K562 (cell line): ENCODE measurements around the gene KIF18B. TPM values are rescaled to one million over a fixed set of nuclear protein-coding genes. Genes with fewer than 3 reads are reported as not detected.

Source experiments
- ATAC-seq: fragments of 200-7000 bp; cut with Tn5 transposase; 3 replicates; pipeline ENCODE4 v1.9.1; 2020; ENCODE audit warnings: moderate library complexity
- BruUV-seq: library from RNA; stranded (reverse); fragments of 400-500 nt; replicated peaks from 2 replicates; lab custom pipeline; 2021; lab: Mats Ljungman, UMichigan
- CTCF ChIA-PET: fragments of 300-600 bp; formaldehyde crosslinking; extraction: SDS; loops from one replicate; lab custom pipeline; 2021; ENCODE audit warnings: low intra/inter-chr PET ratio; lab: Yijun Ruan, JAX
- POLR2A ChIA-PET: fragments of 300-600, 350-650 bp; sonication (Branson Sonifier 250); formaldehyde crosslinking; extraction: SDS; loops from one replicate; lab custom pipeline; 2021; ENCODE audit warnings: antibody characterized with exemption, inconsistent platforms; lab: Yijun Ruan, JAX
- DNase-seq, 4 experiments: peaks; one replicate each; pipeline versions ENCODE4 v3.0.0 to v3.0.0-alpha.2; 2011 to 2018; ENCODE audit warnings: low spot score in 3 of 4, mixed read lengths in 3 of 4; ENCODE audit errors: extremely low read depth in 1 of 4
- FAIRE-seq: peaks from 2 replicates; lab custom pipeline; 2011; peaks lifted over from hg19 to GRCh38; lab: Jason Lieb, UNC
- H2AFZ ChIP-seq: 2 replicates; pipeline ENCODE4 v1.6.0; 2011; ENCODE audit warnings: low read depth, low read length, control low read depth, inconsistent platforms
- H3K27ac ChIP-seq: fragments of 200-600 bp; 3 replicates; pipeline ENCODE4 v1.8.0; 2011; ENCODE audit warnings: low read depth, mild to moderate bottlenecking, control low read depth, inconsistent platforms, low read length, moderate library complexity, mixed read lengths; ENCODE audit errors: extremely low read depth
- H3K27me3 ChIP-seq, 2 experiments: fragments of 300-600 bp in 1 of 2; 2 replicates in 1 of 2; 3 replicates in 1 of 2; pipeline versions ENCODE4 v1.6.0 to v1.8.0; 2011; ENCODE audit warnings: inconsistent platforms in 2 of 2, low read length in 2 of 2, mild to moderate bottlenecking in 1 of 2, mixed read lengths in 1 of 2, moderate library complexity in 1 of 2; ENCODE audit not compliant: control insufficient read depth in 2 of 2, insufficient read depth in 2 of 2
- H3K36me3 ChIP-seq: fragments of 300-600 bp; 3 replicates; pipeline ENCODE4 v1.8.0; 2011; ENCODE audit warnings: mild to moderate bottlenecking, low read length, inconsistent platforms; ENCODE audit not compliant: control insufficient read depth, insufficient read depth
- H3K4me1 ChIP-seq, 2 experiments: fragments of 200-600 bp in 1 of 2; replicated peaks in 1 of 2; 2 replicates in 1 of 2; 3 replicates in 1 of 2; pipeline versions ENCODE4 v1.5.1 to v1.8.0; 2011; ENCODE audit warnings: inconsistent platforms in 2 of 2, low read length in 2 of 2, mild to moderate bottlenecking in 1 of 2, mixed read lengths in 1 of 2, moderate library complexity in 1 of 2; ENCODE audit not compliant: control insufficient read depth in 2 of 2, insufficient read depth in 2 of 2
- H3K4me2 ChIP-seq: 2 replicates; pipeline ENCODE4 v1.6.1; 2011; ENCODE audit warnings: low read length, control low read depth, inconsistent platforms, mixed read lengths; ENCODE audit not compliant: insufficient read depth
- H3K4me3 ChIP-seq: fragments of 200-600 bp; sonication (generic), shearing (Covaris generic); 2 replicates; pipeline ENCODE4 v1.5.1; 2016; ENCODE audit warnings: control low read depth, inconsistent platforms
- H3K79me2 ChIP-seq: fragments of 200-600 bp; 3 replicates; pipeline ENCODE4 v1.8.0; 2011; ENCODE audit warnings: low read length, inconsistent platforms; ENCODE audit not compliant: control insufficient read depth, insufficient read depth
- H3K9ac ChIP-seq, 2 experiments: 2 replicates each; pipeline versions ENCODE4 v1.6.0 to v1.6.1; 2011; ENCODE audit warnings: low read depth in 2 of 2, low read length in 2 of 2, control low read depth in 1 of 2, inconsistent platforms in 1 of 2, mild to moderate bottlenecking in 1 of 2, mixed read lengths in 1 of 2; ENCODE audit not compliant: insufficient read depth in 1 of 2
- H3K9me1 ChIP-seq: one replicate; pipeline ENCODE4 v1.6.0; 2011; ENCODE audit warnings: inconsistent platforms, mild to moderate bottlenecking, low read length, moderate library complexity; ENCODE audit not compliant: control insufficient read depth, insufficient read depth
- H3K9me3 ChIP-seq: replicated peaks from 2 replicates; pipeline ENCODE4 v1.5.1; 2011; ENCODE audit warnings: low read depth, low read length, inconsistent platforms; ENCODE audit not compliant: control insufficient read depth, insufficient read depth
- H4K20me1 ChIP-seq: replicated peaks from 2 replicates; pipeline ENCODE4 v1.6.1; 2011; ENCODE audit warnings: low read length, inconsistent platforms, mixed read lengths; ENCODE audit not compliant: control insufficient read depth, insufficient read depth
- CBX5 ChIP-seq: IDR thresholded peaks from 2 replicates; pipeline ENCODE4 v1.6.1; 2014; ENCODE audit warnings: low read depth, borderline replicate concordance
- DACH1 ChIP-seq: fragments of 450-650 bp; IDR thresholded peaks from 2 replicates; pipeline ENCODE4 v1.6.1; 2018; ENCODE audit not compliant: partially characterized antibody
- HBP1 ChIP-seq: fragments of 450-650 bp; formaldehyde crosslinking; IDR thresholded peaks from 2 replicates; pipeline ENCODE4 v1.4.0; 2022; ENCODE audit warnings: missing genetic modification characterization
- PRMT5 ChIP-seq: sonication (generic); formaldehyde crosslinking; IDR thresholded peaks from 2 replicates; pipeline ENCODE4 v1.5.0; 2020; ENCODE audit warnings: missing genetic modification reagents
- SAP30 ChIP-seq: fragments of 200-600 bp; sonication (generic); IDR thresholded peaks from 2 replicates; pipeline ENCODE4 v1.6.1; 2012; ENCODE audit warnings: borderline replicate concordance, low read depth, mild to moderate bottlenecking, moderate library complexity, low read length, control low read depth, inconsistent platforms; ENCODE audit not compliant: insufficient read depth, poor library complexity, severe bottlenecking
- TRIM24 ChIP-seq, 2 experiments: fragments of 450-650 bp; IDR thresholded peaks; 2 replicates each; pipeline ENCODE4 v1.6.1; 2016
- TRIM28 ChIP-seq: fragments of 450-650 bp; IDR thresholded peaks from 2 replicates; pipeline ENCODE4 v1.6.1; 2017
- TSC22D4 ChIP-seq: fragments of 450-650 bp; IDR thresholded peaks from 2 replicates; pipeline ENCODE4 v1.6.1; 2016; ENCODE audit warnings: missing genetic modification characterization, missing biosample characterization, control low read depth
- U2AF1 ChIP-seq: fragments of 200-400 bp; formaldehyde crosslinking; optimal IDR thresholded peaks from 2 replicates; pipeline ENCODE3; 2017; ENCODE audit warnings: mild to moderate bottlenecking, low read depth, low read length, moderate library complexity
- ZNF280B ChIP-seq: fragments of 250-450 bp; sonication (Bioruptor Pico); IDR thresholded peaks from 2 replicates; pipeline ENCODE4 v1.5.1; 2021; ENCODE audit warnings: mild to moderate bottlenecking
- ZNF639 ChIP-seq, 2 experiments: fragments of 200-800 bp in 1 of 2; sonication (Bioruptor generic) in 1 of 2; sonication (generic) in 1 of 2; formaldehyde crosslinking in 1 of 2; IDR thresholded peaks in 1 of 2; conservative IDR thresholded peaks in 1 of 2; 2 replicates each; pipeline versions ENCODE4 v1.5.0 to v1.6.1; 2016 to 2020; ENCODE audit warnings: missing compliant biosample characterization in 1 of 2, missing genetic modification characterization in 1 of 2, missing genetic modification reagents in 1 of 2
- ZNF655 ChIP-seq: fragments of 250-450 bp; sonication (Bioruptor Pico); IDR thresholded peaks from 2 replicates; pipeline ENCODE4 v1.5.0; 2021
- ZNF830 ChIP-seq: fragments of 250-450 bp; sonication (Bioruptor Pico); IDR thresholded peaks from 2 replicates; pipeline ENCODE4 v1.5.0; 2021; ENCODE audit warnings: mild to moderate bottlenecking
- WGBS: fragments of 100-300 bp; shearing (Covaris generic); methylation state at CpG from one replicate; pipeline ENCODE4 v1.1.6; 2016; ENCODE audit warnings: low coverage, mixed read lengths; ENCODE audit not compliant: insufficient coverage; ENCODE audit errors: missing lambda C conversion rate; 5-methylcytosine and 5-hydroxymethylcytosine counted together
- in situ Hi-C: fragments of 300-500 bp; cut with MboI; formaldehyde crosslinking; loops from 4 replicates; pipeline ENCODE4 v1.15.0; 2018; ENCODE audit warnings: inconsistent platforms, mixed read lengths
- intact Hi-C: fragments of 100-400 bp; cut with micrococcal nuclease; formaldehyde crosslinking; loops from 2 replicates; pipeline ENCODE4 v1.14.2; 2022
- polyA plus RNA-seq, 8 experiments: library from polyadenylated mRNA; depleted of rRNA in 4 of 8; stranded (reverse) in 5 of 8; unstranded in 3 of 8; fragments of >200 nt; fragmentation: Nextera tagmentation in 2 of 8; fragmentation: Illumina TruSeq in 1 of 8; extraction: Ambion mirVana in 2 of 8; extraction: Trizol in 1 of 8; gene quantifications; 2 replicates each; pipeline versions ENCODE4 v1.2.1 to v1.2.3, GENCODE V29; 2011 to 2014; ENCODE audit warnings: inconsistent platforms in 1 of 8, missing spikeins in 1 of 8
- total RNA-seq, 7 experiments: library from RNA; depleted of rRNA in 6 of 7; stranded (reverse); fragments of >200 nt in 6 of 7; fragmentation: Illumina TruSeq in 2 of 7; extraction: Trizol in 2 of 7; gene quantifications; 2 replicates each; pipeline versions ENCODE4 v1.2.1 to v1.2.3, GENCODE V29; 2011 to 2021; ENCODE audit warnings: low replicate concordance in 1 of 7

The KIF18B gene
- total and polyA plus RNA-seq, 9 of the 15 experiments (the other 6 are each of a cell fraction or from before 2014, with no cell fraction given), result 2.0 to 42.8 (median 13.2) TPM

- TF ChIP-seq HBP1 (CRISPR knock-in tag) (no peak), PRMT5 (CRISPR knock-in tag) (no peak), TRIM28 (no peak), SAP30 (no peak), DACH1 (no peak), TSC22D4 (tag) (no peak)
Observed at GRCh38 chr17:44920565-44920940, 27.0 kb downstream of the KIF18B start (continued).

- DNase-seq (peak; percentile 78 to 86 (median 81)), ATAC-seq (peak; percentile 96), FAIRE-seq (peak; percentile 98)
- no peaks in the 10 kb centered on the region for H3K9me3 ChIP-seq
- H3K9me1 ChIP-seq, result no peaks in the 10 kb centered on the region
- no peak overlapping the region for H3K9ac ChIP-seq
- no peaks in the 10 kb centered on the region for H3K36me3 ChIP-seq
- no peak overlapping the region for H3K4me3 ChIP-seq
- WGBS, result 4% methylated on average over 9 of the region's 9 CpGs
- H3K4me2 ChIP-seq, result no peak overlapping the region
- in situ Hi-C loops (loop anchor here (5.0 kb wide), 2 partner anchors 97 to 187 kb away; no protein-coding TSS in a partner anchor), intact Hi-C loops (loop anchor here (1.0 to 2.0 kb wide), 3 partner anchors 99 to 213 kb away; partner anchors contain the start of gene PLCD3)
- BruUV-seq, result no TSS peak
- H4K20me1 ChIP-seq, result 0 out of 2 replicates have a peak, but pooled peaks cover 10% of the 10 kb centered on the region
- no peak overlapping the region for H3K27ac ChIP-seq
- peak overlapping the region; percentile 52; the same call in 1 of the 2 replicates for H2AFZ ChIP-seq
- ChIA-PET CTCF (interaction anchor here (0.8 to 2.8 kb wide), 5 partner anchors 101 to 213 kb away, joined by 3 to 34 read pairs (median 4); partner anchors contain the start of gene PLCD3), POLR2A (interaction anchor here (0.7 to 1.6 kb wide), 8 partner anchors 7 to 978 kb away, joined by 3 to 6 read pairs (median 4); partner anchors contain the start of gene PPY)
- no peaks in the 10 kb centered on the region for H3K79me2 ChIP-seq
- peaks cover 2 to 12% of the 10 kb centered on the region in 2 experiments; a peak in 4 of 5 replicates for H3K4me1 ChIP-seq
- H3K27me3 ChIP-seq, result peaks cover 2 to 13% of the 10 kb centered on the region in 2 experiments; a peak in 2 of 5 replicates
- TF ChIP-seq ZNF280B (CRISPR knock-in tag), result no peak
- TF ChIP-seq U2AF1, result no peak
- TF ChIP-seq ZNF655, result no peak
- TF ChIP-seq TRIM24 (IDR thresholded peaks at IDR 0.05), result no peak
- TF ChIP-seq ZNF639 (CRISPR knock-in tag; conservative IDR thresholded peaks at IDR 0.05 in 1 of 2, IDR thresholded peaks at IDR 0.05 in 1 of 2), result no peak
- no peak for TF ChIP-seq CBX5
- TF ChIP-seq ZNF830 (CRISPR knock-in tag), result no peak
Observed at GRCh38 chr17:44919885-44920564, 27.5 kb downstream of the KIF18B start.
